IPS-11a (cell line): ENCODE measurements around the gene ITGB2.

ENCODE experiments used
- H3K4me3 ChIP-seq: one replicate; pipeline ENCODE4 v1.5.1; 2013; ENCODE audit warnings: low read depth, low read length, control low read depth

ITGB2 gene

DNA sequence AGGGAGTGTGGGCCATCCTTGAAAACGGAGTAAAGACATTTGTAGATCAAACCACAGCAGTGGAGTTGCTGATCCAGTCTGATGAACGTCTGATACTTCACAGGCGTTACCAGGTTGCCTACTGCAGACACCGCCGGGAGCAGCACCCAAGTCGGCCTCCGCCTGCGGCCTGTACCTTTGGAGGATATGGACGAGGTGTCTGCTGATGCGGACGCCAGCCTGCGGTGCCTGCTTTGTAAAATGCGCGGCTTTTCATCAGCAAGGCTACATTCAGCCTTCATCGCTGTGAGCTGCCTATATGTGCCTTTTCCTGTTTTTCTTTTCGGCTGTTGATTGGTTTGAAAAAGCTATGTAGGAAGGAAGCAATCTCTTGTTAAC is 35.1 kb upstream of the ITGB2 start:
- H3K4me3 ChIP-seq, result no peak overlapping the region

DNA sequence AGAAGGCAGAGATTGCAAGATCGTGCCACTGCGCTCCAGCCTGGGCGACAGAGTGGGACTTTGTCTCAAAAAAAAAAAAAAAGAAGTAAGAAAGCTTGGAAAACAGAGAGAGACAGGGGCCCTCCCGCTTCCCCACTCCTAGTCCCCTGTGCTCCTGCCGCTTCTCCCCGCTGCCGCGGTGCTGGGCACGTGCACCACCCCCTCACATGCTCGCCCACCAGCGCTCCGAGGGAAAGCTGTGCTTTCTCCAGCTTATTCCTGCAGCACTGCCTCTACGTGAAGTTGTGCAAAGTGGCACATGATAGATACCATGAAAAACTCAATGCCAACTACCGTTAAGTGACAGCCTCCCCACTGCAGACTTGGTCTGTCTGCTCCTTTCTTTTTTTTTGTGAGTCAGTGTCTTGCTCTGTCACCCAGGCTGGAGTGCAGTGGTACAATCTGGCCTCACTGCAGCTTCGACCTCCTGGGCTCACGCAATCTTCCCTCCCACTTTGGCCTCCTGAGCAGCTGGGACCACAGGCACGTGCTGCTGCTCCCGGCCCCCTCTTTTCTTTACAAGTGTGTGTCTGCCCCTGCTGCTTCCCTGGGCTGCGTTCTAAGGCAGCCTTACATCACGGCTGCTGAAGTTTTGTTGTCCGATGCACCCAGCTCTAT is 34.6 kb upstream of the ITGB2 start:
- no peak overlapping the region for H3K4me3 ChIP-seq

DNA sequence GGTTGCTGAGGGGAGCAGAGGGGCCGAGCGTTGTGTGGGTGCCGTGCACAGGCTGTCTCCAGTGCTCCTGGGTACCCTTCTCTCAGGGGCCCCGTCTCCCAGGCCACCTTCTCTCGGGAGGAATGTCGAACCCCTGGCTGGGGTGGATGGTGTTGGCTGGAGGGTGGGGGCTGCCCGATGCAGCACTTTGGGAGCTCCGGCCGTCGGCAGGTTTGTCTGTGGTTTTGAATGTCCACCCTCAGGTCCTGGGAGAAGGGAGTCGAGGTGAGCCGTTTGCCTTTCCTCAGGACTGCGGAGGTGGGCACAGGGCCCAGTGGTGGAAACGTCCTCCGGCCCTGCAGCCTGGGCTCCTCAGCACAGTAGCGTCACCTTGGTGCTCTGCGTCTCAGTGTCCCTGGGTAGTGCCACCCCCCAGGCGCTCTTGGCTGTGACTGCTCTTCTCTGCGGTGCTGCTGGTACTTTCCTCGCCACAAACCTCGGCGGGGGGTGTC is 33.6 kb upstream of the ITGB2 start:
- no peak overlapping the region for H3K4me3 ChIP-seq

DNA sequence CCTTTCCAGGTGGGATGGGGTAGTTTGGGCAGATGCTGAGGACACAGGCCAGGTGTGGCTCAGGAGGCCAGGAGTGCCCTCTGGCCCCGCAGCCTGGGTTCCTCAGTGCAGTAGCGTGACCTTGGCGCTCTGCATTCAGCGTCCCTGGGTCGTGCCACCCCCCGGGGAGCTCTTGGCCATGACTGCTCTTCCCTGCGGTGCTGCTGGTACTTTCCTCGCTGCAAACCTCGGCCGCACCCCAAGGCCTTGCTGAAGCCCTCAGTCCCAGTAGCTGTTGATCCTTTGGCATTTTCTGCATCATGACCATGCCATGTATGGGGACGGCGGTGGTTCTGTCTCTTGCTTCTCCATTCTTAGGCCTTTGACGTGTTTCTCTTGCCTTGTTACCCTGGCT is 32.9 kb upstream of the ITGB2 start:
- H3K4me3 ChIP-seq, result no peak overlapping the region

DNA sequence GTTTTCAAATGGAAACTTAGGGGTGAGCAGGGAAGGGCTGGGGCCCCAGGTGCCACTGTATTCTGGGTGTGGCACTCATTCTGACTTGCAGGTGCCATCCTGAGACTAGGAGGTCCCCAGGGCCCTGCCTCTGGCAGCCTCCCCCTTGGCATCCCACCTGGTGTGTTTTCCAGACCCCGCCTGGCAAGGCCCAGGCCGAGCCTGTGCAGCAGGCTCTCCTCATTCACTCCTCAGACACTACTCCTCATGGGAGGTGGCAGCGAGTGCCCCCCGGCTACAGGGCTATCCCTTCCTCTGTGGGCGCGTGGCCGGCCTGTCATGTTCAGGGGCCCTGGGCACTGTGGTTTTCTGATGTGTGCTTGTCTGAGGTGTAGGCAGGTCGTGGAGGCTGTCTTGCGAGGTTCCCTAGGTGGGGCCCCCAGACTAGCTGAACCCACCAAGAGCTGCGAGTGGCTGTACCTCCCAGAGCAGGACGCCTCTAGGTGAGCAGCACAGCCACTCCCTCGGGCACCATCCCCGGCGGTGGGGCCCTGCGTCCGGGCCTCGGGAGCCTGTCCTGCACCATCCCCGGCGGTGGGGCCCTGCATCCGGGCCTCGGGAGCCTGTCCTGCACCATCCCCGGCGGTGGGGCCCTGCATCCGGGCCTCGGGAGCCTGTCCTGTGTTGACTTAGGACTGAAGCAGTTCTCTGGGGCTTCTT is 32.4 kb upstream of the ITGB2 start:
- H3K4me3 ChIP-seq, result no peak overlapping the region

DNA sequence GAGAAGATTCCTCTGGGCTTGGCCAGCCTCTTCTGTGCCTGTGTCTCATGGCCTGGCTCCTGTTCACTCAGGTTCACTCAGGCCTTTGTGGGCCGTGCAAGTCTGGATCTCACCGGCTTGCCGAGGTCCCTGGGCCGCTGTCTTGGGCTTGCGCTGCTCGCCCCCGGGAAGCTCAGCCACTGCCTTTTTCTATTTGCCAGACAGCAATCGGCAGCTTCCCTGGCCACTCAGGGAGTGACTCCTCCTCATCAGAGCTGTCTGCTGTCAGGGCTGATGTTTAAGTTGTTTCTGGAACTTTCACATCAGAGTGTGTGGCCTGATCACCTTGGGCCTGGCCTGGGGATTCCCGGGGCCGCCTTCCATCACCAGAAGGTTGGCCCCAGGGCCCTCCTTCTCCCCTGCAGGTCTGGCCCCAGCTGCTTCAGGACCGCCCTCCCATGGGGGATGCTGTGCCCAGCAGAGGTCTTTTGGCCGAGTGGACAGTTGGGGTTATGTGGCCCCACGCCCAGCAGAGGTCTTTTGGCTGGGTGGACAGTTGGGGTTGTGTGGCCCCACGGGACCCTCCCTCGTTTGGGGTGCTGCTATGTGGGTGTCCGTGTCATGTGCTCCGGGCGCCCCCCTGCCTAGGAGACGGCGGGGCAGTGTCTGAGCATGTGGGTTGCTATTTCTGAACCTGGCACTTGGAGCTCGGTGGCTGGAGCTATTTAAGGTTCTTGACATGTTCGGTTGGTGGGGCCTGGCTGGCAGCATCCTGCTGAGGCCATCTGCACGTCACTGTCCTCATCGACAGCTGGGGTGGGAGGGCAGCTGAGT is 31.6 kb upstream of the ITGB2 start:
- H3K4me3 ChIP-seq, result no peak overlapping the region

DNA sequence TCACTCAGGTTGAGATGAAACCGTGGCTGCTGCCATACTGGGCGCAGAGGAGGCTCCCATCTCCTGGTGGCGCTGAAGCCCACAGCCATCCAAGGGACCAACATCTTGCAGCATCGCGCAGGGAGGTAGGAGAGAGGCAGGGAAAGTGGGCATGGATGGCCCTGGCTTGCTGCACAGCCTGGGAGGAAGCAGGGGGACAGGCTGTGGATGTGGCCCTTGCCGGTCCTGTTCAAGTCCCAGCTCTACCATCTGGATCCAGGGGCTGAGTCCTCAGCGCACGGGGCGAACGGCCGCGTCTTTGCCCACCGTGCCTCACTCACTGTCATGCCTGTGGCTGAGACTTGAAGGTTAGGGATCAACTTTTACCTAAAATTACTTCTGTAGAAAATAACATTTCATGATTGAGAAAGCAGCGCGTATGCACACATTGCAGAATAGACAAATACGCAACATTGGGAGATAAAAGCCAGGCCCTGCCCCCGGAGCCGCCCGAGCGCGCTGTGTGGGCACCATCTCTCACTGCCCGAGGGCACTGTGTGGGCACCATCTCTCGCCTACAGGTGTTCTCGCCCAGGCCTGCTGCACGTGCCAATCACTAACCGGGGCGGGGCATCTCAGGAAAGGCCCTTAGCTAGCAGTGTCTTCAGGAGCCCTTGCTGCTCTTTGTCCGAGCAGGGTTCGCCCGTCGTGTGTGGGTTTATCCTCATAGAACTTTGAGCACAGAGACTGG is 30.7 kb upstream of the ITGB2 start:
- no peak overlapping the region for H3K4me3 ChIP-seq

DNA sequence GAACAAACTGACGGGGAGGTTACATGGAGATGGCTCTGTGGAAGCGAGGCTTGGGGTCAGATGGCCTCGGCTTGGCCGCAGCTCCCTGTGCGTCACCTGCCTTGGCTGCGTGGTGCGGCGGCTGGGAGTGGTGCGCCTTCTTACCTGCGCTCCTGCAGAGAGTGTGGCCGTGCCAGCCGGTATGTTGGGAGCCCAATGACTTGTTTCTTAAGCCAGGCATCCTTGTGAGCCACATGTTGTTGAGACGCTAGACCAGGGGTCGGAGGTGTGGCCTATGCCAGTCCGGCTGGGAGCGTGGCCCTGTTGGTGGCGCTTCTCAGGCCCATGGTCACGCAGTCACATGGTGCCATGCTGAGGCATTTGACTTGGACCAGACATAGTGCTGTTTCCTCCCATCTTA is 29.7 kb upstream of the ITGB2 start:
- H3K4me3 ChIP-seq, result no peak overlapping the region

DNA sequence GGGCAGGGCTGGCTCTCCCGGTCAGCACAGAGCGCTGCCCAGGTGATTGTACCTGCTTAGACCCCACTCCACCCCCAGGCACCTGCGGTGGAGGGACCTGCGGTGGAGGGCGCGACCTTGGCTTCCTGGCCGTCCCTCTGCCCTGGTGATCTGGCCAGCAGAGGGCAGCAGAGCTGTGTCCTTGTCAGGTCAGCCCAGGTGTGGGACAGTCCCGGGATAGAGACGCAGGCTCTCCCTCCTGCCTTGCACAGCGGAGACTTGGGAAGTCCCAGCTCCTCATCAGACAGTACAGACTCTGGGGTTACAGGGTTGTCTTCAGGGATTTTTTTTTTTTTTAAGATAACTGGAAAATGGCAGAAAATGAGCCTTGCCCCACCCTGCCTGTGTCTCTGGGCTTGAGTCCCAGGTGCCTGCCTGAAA is 29.1 kb upstream of the ITGB2 start:
- no peak overlapping the region for H3K4me3 ChIP-seq

DNA sequence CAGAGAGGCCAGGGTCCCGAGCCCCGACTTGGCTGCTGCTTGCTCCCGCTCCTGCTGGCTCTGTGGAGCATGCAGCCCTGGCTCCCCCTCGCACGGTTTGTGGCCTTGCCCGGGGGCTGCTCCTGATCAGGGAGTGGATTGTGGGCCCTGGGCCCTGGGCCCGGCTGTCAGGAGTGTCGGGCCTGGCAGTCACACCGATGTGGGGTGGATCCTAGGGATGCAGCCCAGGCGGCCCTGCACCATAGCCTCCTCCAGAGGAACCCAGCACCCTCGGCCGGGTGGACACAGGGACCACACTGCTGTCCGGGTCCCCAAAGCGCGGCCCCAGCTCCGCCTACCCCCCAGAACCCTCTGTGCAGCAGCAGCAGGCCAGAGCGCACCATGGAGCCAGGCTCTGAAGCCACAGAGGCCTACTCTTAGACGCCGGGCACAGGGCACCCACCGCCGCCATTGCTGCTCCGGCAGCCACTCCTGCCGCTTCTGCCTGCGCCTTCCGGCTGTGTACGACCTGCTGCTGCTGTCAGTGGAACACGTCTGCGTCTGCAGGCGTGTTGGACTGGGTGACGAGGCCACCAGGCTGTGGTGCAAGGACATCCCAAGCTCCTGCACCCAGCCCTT is 28.6 kb upstream of the ITGB2 start:
- H3K4me3 ChIP-seq, result no peak overlapping the region

DNA sequence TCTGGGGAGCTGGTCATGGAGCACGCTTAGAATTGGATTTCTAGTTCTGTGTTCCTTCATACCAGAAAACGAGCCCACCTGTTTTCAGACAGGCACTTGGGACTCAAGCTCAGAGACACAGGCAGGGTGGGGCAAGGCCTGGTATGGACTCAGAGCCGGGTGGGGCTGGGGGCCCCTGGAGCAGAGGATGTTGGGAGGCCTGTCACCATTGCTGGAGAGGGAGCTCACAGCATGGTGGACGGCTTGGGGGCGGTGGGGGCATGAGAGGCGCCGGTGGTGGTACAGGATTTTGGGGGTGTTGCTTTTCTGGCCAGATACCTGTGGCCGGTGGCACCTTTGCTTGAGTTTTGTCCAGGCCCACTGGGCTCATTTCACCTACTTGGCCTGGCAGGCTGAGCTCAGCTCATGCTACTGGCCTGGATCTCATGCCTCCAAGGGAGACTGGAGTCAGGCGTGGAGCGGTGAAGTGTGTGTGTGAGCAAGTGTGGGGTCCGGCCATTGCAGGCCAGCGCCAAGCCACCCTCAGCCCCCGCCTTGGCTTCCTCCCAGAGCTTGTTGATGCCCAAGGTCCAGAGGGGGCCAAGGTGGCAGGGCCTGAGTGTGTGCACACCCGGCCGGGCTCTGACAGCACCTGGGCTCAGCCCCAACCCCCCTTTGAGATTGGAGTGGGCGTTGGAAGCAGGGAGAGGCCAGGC is 27.9 kb upstream of the ITGB2 start:
- H3K4me3 ChIP-seq, result no peak overlapping the region

DNA sequence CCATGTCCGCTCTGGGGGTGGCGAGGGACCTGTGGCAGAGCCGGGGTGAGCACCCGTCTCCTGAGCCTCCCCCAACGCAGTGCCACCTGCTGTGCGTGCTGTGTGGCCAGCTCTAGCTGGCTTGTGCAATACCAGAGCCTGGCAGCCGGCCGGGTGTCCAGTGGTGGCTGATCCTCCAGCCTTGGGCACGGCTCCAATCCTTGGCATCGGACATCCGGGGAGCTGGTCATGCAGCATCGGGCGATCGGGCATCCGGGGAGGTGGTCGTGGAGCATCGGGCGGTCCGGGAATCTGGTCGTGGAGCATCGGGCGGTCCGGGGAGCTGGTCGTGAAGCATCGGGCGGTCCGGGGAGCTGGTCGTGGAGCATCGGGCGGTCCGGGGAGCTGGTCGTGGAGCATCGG is 27.2 kb upstream of the ITGB2 start:
- H3K4me3 ChIP-seq, result no peak overlapping the region

DNA sequence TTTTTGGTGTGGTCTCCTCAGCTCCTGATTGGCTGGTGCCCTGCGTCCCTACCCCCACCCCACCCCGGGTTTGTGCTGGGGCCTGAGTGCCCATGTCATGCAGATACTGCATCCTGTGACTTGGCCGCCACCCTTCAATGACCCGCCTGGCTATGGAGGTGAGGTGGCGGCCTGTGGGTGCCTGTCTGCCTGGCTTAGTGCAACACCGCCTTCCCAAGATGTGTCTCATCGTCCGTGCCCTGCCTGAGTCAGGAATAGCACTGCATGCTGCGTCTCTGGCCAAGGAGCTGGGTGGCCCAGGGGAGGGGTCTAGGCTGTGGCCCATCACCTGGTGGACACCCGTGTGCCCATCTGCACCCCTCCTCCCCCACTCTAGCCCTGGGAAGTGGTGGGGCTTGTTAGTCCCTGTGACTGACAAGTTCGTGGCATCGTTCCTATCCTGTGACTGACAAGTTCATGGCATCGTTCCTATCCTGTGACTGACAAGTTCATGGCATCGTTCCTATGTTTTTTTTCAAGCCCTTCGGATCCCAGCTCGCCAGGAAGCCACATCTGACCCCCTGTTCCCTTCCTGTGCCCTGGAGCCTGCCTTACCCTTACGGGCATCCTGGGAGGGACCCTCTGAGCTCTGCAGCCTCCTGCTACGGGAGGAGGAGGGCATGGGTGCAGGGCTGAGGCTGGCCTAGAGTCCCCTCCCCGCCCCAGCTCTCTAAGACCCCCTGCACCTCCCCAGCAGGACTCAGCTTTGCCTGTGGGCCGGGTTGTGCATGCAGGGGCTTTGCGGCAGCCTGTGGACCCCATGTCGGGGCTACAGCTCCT is 26.6 kb upstream of the ITGB2 start:
- no peak overlapping the region for H3K4me3 ChIP-seq

DNA sequence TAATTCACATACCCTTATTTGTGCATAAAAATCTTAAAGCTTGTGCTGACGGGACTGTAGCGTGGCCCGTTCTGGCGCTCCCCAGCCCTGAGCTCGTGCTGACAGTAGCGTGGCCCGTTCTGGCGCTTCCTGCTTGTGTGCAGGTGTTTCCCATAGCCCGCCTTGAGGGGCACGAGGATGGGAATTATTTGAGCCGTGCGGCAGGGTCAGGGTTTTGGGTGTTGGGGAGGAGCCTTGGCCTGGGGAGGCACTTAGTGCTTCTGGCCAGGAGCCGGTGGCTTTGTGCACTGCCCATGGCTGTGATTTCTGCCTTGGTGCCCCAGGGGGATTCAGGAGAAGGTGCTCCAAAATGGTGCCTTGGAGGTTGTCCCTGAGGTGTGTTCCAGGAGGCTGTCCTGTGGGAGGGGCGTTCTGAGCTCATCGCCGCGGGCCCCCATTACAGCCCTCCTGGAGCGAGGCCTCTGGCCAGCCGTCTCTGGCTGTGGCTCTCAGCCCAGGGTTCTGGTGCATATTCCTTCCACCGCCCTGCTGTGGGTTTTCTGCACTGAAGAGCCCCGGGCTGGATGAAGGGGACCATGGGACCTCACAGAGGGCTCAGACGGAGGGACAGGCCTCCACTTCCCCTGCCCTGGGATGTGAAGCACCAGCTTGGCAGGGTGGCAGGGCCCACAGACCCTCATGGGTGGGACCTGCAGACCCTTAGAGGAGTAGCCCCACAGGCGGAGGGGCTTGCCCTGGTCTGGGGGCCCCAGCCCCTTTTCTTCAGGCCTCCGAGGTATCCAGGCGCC is 25.7 kb upstream of the ITGB2 start:
- H3K4me3 ChIP-seq, result no peak overlapping the region

DNA sequence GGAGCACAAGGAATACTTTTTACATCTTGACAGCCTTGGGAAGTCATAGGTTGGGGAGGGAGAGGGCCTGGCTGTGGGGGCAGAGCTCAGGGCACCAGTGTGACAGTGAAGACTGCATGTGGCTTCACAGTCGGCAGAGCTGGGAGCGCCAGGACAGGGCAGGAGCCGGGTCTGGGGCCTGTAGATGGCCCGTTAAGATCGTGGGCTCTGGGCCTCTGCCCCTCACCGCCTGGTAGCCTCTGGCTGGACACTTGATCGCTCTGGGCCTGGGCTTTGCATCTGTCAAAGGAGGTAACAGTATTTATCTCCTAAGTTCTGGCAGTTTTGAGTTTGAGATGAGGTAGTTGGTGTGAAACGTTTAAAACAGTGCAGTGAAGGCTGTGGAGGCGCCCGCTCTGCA is 23.9 kb upstream of the ITGB2 start:
- no peak overlapping the region for H3K4me3 ChIP-seq

DNA sequence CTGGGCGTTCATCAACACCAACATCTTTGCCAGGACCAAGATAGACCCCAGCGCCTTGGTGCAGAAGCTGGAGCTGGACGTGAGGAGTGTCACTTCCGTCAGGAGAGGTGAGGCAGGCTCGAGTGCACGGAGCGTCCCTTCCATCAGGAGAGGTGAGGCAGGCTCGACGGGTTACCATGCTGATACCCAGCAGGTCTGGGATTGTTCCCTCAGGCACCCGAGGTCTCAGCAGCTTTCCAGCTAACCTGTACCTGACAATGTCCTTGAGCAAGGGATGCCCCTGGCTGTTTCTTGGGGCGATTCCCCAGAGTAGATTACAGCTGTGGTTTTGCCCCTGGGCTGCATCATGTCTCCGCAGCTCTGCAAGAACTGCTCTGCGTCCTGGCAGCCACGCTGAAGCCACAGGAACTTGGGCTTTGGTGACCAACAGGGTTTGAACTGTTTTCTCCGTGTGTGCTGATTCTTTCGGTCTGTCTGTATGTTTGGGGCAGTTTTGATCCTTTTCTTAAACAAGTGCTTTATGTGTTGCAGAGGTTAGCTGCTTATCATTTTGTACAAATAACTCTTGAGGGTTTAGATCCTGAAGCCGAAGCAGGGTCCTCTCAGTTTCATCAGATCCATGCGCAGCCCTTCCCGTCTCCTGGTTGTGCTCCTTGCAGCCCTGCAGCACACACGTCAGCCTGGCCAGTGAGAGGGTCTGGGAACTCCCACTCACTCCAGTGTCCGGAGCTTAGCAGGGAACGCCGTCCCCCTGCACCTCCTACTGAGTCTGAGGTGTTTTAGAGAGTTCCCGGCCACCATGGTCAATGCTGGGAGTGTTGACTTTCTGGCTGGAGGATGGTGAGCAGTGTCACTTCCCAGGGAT is 23.2 kb upstream of the ITGB2 start:
- no peak overlapping the region for H3K4me3 ChIP-seq

DNA sequence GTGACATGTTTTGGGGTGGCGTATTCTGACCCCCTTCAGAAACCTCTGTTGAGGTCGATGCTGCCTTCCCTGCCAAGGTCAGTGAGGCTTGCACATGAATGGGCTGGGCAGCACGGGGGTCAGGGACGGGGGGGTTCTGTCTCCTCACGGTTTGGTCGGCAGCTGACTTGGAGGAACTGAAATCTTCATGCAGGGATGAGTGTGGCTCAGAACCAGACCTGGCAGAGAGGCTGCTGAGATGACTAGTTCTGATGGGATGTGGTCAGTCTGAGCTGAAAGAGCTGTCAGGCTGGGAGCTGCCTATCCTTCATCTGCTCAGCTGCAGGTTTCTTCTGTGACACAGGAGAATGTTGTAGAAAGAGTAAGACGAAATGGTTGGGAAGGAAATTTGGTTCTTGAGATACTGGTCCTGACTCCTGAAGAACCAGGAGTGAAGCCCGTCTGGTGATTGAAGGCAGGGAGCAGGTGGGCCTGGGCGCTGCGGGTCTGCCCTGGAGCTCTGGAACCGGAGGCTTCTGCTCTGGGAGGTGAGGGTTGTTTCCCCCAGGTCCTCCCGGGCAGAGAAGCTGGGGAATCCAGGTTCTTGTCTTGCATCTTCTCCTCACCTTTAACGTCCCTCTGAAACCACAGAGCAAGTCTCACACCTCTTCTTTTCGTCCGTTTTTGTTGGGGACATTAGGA is 22.4 kb upstream of the ITGB2 start:
- H3K4me3 ChIP-seq, result no peak overlapping the region
